Fibroblast of skin of left quadriceps (primary cell): Measurements from ENCODE around the gene DQX1.
A peak's percentile ranks its signal among the peaks of the same experiment; 100 is the strongest.
"Not testable (repeated sequence)": the region's sequence is repeated elsewhere in the genome, so short reads cannot be mapped to it uniquely, and the experiment has no call there.

Source experiments
- DNase-seq, 2 experiments: peaks; one replicate each; pipeline ENCODE4 v3.0.0-alpha.2; 2013; ENCODE audit warnings: low read depth in 2 of 2

Gene DQX1, protein sequence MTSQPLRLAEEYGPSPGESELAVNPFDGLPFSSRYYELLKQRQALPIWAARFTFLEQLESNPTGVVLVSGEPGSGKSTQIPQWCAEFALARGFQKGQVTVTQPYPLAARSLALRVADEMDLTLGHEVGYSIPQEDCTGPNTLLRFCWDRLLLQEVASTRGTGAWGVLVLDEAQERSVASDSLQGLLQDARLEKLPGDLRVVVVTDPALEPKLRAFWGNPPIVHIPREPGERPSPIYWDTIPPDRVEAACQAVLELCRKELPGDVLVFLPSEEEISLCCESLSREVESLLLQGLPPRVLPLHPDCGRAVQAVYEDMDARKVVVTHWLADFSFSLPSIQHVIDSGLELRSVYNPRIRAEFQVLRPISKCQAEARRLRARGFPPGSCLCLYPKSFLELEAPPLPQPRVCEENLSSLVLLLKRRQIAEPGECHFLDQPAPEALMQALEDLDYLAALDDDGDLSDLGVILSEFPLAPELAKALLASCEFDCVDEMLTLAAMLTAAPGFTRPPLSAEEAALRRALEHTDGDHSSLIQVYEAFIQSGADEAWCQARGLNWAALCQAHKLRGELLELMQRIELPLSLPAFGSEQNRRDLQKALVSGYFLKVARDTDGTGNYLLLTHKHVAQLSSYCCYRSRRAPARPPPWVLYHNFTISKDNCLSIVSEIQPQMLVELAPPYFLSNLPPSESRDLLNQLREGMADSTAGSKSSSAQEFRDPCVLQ

DNA sequence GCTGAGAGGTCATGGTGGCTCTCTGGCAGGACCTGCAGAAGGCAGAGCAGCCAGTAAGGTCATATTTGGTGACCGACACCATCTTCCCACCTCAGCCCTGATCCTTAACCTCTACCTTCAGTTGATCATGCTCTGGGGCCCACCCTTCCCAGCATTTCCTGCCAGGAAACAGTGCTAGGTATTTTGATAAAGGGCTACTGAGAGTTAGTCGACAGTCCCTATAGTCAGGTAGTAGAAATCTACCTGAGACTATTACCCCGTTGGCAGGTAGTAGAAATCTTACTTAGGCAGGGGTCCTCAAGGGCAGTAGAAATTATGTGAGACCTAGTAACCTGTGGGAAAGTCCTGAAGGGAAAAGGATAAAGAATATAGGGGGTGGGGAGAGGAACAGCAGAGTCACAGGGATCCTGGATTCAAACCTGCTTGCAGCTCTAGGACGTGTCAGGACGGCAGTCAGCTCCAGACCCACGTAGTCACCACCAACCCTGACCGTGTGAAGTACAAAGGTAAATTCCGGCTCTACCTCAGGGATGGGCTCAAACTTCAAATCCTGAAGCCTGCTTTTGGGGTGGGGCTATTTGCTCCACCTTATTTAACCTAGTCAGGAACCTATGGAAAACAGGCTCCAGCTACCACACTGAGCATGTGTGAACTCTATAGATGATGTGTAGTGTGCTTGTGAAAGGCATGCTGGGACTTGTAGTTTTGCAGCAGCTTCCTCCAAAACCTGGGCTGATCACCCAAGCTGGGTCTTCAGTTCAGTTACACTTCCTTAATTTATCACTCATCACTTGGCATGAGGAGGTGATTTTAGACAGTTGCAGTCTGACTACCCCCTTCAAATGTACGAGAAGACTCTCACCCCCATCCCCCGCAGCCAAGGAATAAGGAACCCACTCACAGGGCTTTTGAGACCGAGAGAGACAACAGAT lies at the start of gene DQX1:
Gene DQX1, minus strand, starts transcription at position 515 of the 932 bp plus-strand sequence. Its CDS starts 502 bp downstream, at position 13.
- no peak for DNase-seq

DNA sequence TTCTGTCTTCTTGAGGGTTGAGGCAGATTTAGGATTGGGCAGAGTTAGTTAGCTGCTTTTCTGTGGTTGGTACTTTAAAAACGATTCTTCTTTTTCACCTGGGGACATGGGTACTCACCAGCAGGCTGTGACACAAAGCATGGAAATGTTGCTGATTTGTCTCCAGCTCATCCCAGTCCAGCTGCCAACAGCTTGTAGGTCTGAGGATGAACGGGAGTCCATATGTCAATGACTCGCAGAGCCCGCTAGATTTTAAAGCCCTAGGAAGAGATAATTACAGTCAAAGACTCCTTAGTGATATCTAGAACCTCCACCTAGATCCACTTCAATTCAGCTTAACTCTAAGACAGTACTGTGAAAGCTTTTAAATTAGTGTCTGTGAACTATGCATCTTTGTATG lies 49.3 kb upstream of the DQX1 start:
- no peak for DNase-seq

DNA sequence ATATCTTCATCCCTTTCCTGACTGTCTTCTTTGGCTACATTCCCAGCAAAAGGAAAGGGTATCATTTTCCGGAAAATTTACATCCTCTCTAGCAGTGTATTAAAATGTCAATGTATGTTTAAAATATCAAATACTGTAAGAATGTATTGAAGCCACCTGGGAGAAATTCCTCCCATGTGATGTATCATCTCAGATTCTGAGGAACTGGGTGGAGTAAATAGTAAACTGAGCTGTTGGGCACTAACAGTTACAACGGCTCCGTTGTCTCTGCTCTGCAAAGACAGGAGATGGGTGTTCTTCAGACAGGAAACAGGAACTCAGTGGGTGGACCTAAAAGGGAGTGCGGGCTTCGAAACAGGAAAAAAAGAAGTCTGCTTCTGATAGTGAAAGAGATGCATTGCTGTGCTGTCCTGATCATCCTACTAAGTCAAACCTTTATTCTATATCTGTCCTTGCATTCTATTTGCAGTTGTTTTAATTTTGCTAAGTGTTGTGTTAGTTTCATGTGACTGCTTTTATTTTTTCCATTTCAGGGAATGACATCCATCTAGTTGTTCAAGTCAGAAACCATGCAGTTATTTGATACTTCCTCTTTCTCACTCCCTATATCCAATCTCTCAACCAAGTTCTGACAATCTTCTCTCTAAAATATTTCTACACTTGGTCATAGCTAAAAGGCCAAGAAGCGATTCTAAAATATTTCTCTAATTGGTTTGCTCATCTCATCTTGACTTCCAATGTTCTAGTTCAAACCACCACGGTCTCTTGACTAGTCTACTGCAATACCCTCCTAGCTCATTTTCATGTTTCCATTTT lies 47.9 kb upstream of the DQX1 start:
- DNase-seq: peak; percentile 70 to 71

DNA sequence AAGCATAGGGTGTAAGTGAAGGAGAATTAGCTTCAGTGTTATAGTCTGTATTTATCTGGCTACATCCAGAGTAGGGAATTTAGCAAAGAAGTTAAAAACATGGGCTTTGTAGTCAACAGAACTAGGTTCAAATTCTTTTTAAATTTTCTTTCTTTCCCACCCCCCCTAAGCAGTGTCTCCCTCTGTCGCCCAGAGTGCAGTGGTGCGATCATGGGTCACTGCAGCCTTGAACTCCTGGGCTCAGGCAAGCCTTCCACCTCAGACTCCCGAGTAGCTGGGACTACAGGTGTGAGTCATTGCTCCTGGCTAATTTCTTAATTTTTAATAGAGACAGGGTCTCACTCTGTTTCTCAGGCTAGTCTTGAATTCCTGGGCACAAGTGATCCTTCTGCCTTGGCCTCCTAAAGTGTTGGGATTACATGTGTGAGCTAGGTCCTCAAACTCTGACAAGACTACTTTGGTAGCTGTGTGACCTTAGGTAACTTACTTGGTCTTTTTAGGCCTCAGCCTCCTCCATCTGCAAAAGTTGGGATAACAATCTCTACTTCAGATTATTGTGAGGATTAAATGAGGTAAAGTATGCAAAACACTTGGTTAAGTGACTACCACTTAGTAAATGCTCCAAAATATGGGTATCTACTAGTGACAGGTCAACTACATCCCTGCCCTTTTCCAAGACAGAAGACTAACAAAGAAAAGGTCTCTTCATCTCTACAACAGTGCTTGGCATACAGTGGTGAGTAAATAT lies 46.3 kb upstream of the DQX1 start:
- DNase-seq: no peak

DNA sequence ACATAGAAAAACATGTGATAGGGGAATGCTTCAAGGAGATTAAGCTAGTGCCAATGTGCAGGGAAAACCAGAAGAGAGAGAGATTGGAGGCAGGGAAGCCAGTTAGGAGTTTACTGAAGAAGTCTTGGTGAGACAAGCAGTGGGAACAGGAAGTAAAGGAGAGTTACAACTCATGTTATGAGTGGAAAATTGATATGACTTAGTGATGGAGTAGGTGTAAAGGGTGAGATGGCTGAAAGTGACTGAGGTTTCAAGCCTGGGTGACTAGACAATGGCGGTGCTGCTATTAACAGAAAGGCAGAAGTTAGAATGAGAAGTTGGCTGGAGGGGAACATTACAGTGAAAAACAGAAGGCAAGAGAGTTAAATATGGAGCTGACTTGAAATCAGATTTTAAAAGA lies 45.0 kb upstream of the DQX1 start:
- DNase-seq: no peak

DNA sequence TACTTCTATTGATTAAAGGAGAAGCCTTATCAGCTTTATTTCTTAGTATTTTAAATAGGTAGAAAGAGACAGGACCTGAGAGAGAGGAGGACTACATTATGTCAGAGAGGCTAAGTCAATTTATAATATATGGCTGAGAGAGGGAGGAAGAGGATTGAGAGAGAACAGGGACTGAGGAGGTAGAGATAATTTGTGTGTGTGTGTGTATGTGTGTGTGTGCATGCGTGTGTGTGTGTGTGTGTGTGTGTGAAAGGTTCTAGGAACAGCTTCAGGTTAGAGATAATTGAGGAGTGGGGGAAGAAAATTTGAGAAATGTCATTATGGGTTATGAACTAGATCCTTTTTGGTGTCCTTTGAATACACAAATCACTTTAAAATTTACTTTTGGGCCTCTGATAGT lies 43.7 kb upstream of the DQX1 start:
- no peak for DNase-seq

DNA sequence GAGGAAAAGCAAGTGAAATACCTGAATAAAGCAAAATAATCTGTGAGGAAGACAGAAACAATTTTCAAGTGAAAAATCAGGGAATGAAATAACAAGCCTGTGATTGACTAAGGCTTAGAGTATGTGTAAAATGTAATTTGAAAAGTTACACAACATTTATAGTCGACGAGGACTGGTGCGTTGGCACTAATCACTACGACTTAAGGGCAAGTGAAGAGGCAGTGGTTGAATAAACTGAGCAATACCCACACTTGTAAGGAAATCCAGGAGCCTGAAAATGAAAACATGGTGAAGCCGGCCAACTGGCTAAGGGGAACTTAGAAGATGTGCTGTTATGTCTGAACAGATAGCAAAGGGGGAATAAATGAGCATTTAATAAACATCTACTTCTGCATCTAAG lies 41.9 kb upstream of the DQX1 start:
- DNase-seq: peak; percentile 61 to 63

DNA sequence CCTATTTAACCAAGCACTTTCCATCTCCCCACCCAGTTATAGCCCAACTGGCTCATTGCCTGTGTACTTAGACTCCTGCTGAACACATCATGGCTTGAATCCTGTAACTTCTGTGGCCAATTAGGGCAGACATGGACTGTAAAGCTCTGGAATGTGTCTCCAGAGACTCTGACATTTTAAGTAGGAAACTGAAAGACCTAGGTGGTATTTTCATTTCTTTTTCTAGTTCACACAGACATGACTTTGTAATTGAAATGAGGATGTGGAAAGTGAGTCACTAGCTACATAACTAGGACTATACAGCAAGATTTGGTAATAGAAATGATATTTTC lies 40.7 kb upstream of the DQX1 start:
- peak; percentile 98 for DNase-seq

DNA sequence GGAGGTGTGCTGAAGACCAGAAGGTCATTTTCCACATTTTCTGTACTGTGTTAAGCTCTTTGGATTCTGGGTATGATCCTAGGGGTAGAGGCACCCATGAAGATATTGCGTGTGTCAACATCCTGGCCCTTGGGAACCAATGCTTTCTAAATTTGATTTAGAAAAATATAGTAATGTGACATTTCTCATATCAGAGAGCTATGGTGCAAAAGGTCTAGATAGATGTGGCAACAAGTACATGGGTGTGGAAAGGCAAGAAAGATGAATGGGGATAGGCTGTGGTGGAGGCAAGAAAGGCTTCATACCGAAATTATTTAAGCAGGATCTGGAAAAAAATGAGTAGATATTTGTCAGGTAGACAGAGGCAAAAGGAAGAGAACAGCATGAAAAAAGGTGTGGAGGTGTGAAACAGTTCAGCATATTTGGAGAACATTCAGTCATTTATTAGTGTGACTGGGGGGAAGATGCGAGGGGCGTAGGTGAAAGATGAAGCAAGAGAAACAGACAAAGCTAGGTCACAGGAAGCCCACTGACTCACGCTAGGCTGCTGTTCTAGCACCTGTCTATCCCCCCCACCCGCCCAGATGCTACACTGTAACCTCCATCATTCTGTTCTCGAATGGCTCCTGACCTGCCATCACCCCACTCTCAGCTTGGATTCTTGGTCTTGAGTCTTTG lies 40.2 kb upstream of the DQX1 start:
- no peak for DNase-seq

DNA sequence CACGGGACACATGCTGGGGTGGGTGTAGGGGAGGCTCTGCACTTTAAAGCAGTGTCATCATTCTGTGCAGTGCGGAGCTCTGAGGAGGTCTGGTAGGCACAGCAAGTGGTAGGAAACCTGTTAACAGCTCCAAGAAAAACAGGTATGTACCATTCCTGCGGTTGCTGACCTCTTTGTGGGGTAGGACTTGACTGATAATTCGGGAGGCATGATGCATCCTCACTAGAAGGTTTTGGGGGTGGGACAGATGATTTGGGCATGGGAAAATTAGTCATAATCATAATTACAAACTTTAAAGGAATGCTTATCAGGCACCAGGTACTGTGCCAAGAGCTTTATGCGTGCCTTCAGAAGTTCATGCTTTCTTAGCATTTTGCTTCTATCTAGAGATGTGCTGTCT lies 38.2 kb upstream of the DQX1 start:
- DNase-seq: no peak

DNA sequence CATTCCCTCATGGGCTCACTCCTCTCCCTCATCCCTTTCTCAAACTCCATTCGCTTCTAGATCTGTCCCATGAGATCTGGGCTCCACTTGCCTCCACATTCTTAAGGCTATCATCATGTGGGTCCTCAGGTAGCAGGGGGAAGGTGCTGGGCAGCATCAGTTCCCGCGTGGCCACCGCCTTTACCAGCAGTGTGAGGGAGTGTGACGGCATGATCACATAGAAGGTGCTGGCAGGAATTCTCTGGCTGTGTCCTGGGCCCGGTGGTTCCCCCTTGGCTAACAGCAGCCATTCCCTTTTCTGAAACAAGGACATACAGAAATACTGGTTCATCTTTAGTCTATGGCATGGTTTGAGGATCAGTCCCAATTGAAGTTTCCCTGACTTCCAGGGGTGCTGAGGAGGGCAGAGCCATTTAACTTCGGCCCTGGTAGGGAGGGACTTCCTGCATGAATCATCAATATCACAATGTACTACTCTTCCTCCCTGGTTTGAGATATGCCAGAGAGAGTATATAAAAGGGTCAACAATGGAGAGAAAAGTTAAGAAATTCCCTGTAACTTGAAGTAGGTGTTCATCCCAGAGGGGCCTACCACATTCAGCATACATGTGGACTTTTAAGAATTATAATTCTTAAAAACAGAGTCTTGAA lies 36.2 kb upstream of the DQX1 start:
- no peak for DNase-seq

DNA sequence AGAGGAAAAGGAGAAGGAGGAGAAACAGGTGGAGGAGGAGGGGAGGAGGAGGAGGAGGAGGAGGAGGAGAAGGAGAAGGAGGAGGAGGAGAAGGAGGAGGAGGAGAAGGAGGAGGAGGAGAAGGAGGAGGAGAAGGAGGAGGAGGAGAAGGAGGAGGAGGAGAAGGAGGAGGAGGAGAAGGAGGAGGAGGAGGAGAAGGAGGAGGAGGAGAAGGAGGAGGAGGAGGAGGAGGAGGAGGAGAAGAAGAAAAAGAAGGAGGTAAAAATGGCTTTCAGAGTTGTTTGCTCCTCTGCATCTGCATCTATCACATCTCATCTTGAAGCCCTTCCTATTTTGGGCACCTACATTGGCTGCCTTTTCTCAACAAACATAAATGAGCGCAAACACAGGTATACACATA lies 35.0 kb upstream of the DQX1 start:
- not testable (repeated sequence) for DNase-seq

DNA sequence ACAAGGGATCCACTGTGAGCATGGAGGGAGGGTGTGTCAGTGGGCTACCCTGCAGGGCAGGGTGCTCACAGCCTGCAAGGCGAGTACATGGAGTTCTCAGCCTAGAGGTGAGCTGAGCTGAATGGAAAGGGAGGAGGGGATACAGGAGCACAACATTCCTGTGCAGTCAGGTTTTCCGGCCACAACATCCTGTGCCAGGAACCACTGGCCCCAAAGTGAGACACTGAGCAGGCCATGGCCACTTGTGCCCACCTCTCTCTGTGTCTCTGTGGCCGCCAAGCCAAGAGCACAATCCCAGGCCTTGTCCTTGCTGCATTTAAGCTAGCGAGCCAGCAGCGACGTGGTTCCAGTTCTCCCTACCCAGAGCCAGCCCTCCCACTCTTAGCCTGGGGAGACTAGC lies 34.6 kb upstream of the DQX1 start:
- no peak for DNase-seq

DNA sequence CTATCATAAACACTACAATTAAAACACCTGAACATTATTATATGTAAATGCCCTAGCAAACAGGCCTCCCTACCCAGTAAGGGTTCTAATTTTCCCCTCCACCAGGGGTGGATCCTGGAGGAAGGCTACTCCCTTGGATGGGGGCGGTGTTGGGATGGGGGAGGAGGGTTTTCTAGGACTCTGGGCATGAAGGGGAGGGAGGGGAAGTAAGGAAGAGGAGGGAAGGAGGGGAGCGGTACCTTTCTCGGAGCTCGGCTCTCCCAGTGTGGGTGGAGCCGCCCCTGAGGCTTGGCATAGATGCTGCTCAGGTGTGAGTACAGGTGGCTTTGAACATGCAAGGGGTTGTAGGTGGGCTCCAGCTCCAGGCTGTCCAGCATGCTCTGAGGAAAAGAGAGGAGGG lies 33.9 kb upstream of the DQX1 start:
- DNase-seq: no peak

DNA sequence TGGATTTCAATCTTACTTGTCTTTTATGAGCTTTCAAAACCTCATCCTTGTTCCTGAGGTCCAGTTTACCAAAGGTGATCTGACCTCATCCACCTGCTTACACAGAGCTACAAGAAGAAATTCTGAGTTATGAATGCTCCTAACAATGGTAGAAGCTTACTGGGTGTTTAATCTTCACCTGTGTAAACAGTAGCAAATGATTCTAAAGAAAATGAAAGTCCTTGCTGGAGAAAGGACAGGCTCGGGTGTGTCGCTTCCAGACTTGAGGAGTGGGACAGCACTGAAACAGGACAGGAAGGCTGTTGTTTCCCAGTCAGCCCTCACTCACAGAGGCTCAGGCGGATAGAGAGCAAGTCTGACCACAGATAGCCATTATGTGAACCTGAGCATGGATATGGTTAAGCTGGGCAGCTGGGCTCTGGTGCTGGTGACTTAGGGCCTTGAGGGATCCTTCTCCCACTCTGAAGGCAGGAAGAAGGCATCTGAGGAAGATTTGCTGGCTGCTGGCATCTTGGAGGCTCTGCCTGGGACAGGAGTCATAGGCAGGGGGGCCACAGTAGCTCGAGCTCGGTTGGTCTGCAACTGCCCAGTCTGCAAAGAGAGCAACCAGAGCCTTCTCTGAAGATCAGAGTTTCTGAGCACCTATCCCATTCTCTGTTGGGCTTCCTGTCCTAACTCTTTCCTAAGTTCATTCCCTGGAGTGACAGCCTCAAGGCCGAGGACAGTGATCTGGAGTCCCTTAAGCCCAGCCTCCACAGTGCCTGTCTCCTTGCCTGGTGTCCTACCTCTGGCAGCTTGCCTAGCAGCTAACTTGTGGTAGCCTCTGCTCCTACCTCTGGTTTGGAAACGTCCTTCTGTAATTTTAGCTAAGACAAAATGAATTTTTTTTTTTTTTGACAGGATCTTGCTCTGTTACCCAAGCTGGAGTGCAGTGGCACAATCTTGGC lies 32.5 kb upstream of the DQX1 start:
- no peak for DNase-seq

DNA sequence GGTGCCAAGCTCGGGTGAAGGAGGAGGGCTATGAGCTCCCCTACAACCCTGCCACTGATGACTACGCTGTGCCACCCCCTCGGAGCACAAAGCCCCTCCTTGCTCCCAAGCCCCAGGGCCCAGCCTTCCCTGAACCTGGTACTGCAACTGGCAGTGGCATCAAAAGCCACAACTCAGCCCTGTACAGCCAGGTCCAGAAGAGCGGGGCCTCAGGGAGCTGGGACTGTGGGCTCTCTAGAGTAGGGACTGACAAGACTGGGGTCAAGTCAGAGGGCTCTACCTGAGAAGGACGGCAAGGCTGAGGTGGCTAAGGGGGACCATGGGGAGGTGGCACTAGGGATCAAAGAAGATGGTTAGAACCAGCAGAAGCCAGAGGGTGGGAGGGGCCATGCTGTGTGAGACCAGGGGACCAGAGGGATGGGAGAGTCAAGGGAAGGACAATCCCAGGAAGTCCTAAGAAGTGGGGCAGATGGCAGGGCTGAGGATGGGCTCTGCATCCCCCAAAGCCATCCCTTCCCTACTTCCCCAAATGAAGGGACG lies 30.9 kb upstream of the DQX1 start:
- DNase-seq: no peak

DNA sequence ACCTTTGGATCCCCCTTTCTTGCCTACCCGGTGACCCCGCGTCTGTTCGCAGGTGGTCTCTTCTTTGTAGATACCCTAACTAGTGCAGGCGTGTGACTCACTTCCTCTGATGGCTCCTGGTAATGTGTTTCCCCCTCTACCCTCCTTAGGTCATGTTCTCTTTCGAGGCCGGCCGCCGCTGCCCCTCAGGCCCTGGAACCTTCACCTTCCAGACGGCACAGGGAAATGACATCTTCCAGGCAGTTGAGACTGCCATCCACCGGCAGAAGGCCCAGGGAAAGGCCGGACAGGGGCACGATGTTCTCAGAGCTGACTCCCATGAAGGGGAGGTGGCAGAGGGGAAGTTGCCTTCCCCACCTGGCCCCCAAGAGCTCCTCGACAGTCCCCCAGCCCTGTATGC lies 30.1 kb upstream of the DQX1 start:
- no peak for DNase-seq

DNA sequence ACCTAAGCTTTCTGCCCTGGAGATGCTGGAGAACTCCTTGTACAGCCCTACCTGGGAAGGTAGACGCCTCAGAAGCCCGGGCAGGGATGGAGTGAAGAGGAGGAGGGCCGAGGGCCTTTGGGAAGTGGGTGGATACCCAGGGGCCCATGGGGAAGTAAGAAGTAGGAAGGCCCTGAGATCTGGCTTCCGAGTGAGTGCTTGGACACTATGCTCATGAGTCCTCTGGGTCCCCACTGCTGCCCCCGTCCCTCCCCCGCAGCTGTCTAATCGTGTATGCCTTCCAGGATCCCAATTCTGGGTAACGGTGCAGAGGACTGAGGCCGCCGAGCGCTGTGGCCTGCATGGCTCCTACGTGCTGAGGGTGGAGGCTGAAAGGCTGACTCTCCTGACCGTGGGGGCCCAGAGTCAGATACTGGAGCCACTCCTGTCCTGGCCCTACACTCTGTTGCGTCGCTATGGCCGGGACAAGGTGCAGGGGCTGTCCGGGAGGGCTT lies 29.6 kb upstream of the DQX1 start:
- no peak for DNase-seq
